HepG2 (cell line): ENCODE results near the gene ATP6V0A1. TPM values are rescaled to one million over a fixed set of nuclear protein-coding genes. Genes with fewer than 3 reads are reported as not detected.

Experiments
- AGO1 ChIP-seq: fragments of 200-400 bp; formaldehyde crosslinking; IDR thresholded peaks from 2 replicates; pipeline ENCODE4 v1.6.1; 2017; ENCODE audit warnings: mild to moderate bottlenecking, low read depth, low read length, moderate library complexity; ENCODE audit not compliant: poor library complexity, severe bottlenecking
- HNRNPLL ChIP-seq: fragments of 200-400 bp; formaldehyde crosslinking; IDR thresholded peaks from 2 replicates; pipeline ENCODE4 v1.6.1; 2017; ENCODE audit warnings: mild to moderate bottlenecking, low read depth, low read length; ENCODE audit not compliant: poor library complexity, severe bottlenecking
- MXD4 ChIP-seq: IDR thresholded peaks from 2 replicates; pipeline ENCODE4 v1.6.1; 2016; ENCODE audit warnings: mild to moderate bottlenecking, missing biosample characterization, missing genetic modification reagents
- MYNN ChIP-seq: sonication (generic); formaldehyde crosslinking; IDR thresholded peaks from 2 replicates; pipeline ENCODE4 v1.4.0; 2020; ENCODE audit warnings: mild to moderate bottlenecking, low read depth, missing genetic modification reagents
- NR2F1 ChIP-seq, 2 experiments: fragments of 450-650 bp in 1 of 2; formaldehyde crosslinking in 1 of 2; IDR thresholded peaks; 2 replicates each; pipeline versions ENCODE4 v1.5.0 to v1.6.1; 2016 to 2020; ENCODE audit warnings: mild to moderate bottlenecking in 1 of 2, missing compliant biosample characterization in 1 of 2, missing genetic modification reagents in 1 of 2, moderate library complexity in 1 of 2
- PPARG ChIP-seq: conservative IDR thresholded peaks from 2 replicates; pipeline ENCODE4 v1.6.1; 2016; ENCODE audit warnings: missing biosample characterization, missing genetic modification reagents
- RARA ChIP-seq: IDR thresholded peaks from 2 replicates; pipeline ENCODE4 v1.6.1; 2016; ENCODE audit warnings: missing genetic modification reagents, missing compliant biosample characterization
- SIN3A ChIP-seq: IDR thresholded peaks from 2 replicates; pipeline ENCODE4 v1.6.1; 2011; ENCODE audit warnings: low read depth, mild to moderate bottlenecking, control low read depth, low read length, borderline replicate concordance
- TCF12 ChIP-seq, 2 experiments: fragments of 450-650 bp in 1 of 2; sonication (generic) in 1 of 2; formaldehyde crosslinking in 1 of 2; IDR thresholded peaks; 2 replicates each; pipeline versions ENCODE4 v1.6.1 to v1.8.0; 2017 to 2022; ENCODE audit warnings: antibody characterized with exemption in 1 of 2, mild to moderate bottlenecking in 1 of 2, missing genetic modification reagents in 1 of 2, moderate library complexity in 1 of 2
- ZC3H4 ChIP-seq: sonication (generic); formaldehyde crosslinking; IDR thresholded peaks from 2 replicates; pipeline ENCODE4 v1.4.0; 2020; ENCODE audit warnings: missing genetic modification reagents, borderline replicate concordance
- ZNF496 ChIP-seq: sonication (generic); formaldehyde crosslinking; IDR thresholded peaks from 2 replicates; pipeline ENCODE4 v1.8.1; 2023; ENCODE audit warnings: mild to moderate bottlenecking, moderate library complexity, missing genetic modification reagents; ENCODE audit not compliant: insufficient replicate concordance
- polyA plus RNA-seq, 8 experiments: library from polyadenylated mRNA; depleted of rRNA in 3 of 8; stranded (reverse) in 7 of 8; unstranded in 1 of 8; fragments of >200 nt; fragmentation: Illumina TruSeq in 4 of 8; extraction: Trizol in 4 of 8; gene quantifications; 2 replicates each; pipeline versions ENCODE4 v1.2.1 to v1.2.3, GENCODE V29; 2011 to 2016; ENCODE audit warnings: low read depth in 4 of 8, missing spikeins in 1 of 8, mixed read lengths in 1 of 8; ENCODE audit not compliant: insufficient read depth in 1 of 8
- total RNA-seq, 5 experiments: library from RNA; depleted of rRNA; stranded (reverse); fragments of >200 nt; fragmentation: Illumina TruSeq; extraction: Trizol; gene quantifications; 2 replicates each; pipeline ENCODE4 v1.2.3, GENCODE V29; 2016; ENCODE audit warnings: low read depth in 1 of 5
- TF ChIP-seq, protein P1 (sequence below): sonication (generic); formaldehyde crosslinking; IDR thresholded peaks from 2 replicates; pipeline ENCODE4 v1.4.0; 2020; ENCODE audit warnings: missing genetic modification reagents
- TF ChIP-seq, protein P2 (sequence below): sonication (generic); formaldehyde crosslinking; IDR thresholded peaks from 2 replicates; pipeline ENCODE4 v1.5.1; 2020; ENCODE audit warnings: mild to moderate bottlenecking, missing genetic modification reagents, borderline replicate concordance
- TF ChIP-seq, protein P3 (sequence below): sonication (generic); formaldehyde crosslinking; IDR thresholded peaks from 2 replicates; pipeline ENCODE4 v1.8.1; 2023; ENCODE audit warnings: missing genetic modification reagents, mild to moderate bottlenecking, borderline replicate concordance
- TF ChIP-seq, protein P4 (sequence below): sonication (generic); formaldehyde crosslinking; IDR thresholded peaks from 2 replicates; pipeline ENCODE4 v1.5.0; 2020; ENCODE audit warnings: missing genetic modification reagents, mild to moderate bottlenecking, borderline replicate concordance
- TF ChIP-seq, protein P5 (sequence below): sonication (generic); formaldehyde crosslinking; IDR thresholded peaks from 2 replicates; pipeline ENCODE4 v1.8.1; 2022; ENCODE audit warnings: mild to moderate bottlenecking, missing genetic modification reagents
- TF ChIP-seq, protein P6 (sequence below): sonication (generic); formaldehyde crosslinking; IDR thresholded peaks from 2 replicates; pipeline ENCODE4 v1.5.1; 2020; ENCODE audit warnings: missing genetic modification reagents, mild to moderate bottlenecking, borderline replicate concordance

ATP6V0A1 gene
- total and polyA plus RNA-seq, 2 of the 13 experiments (the other 11 are each of a cell fraction or from before 2014, with no cell fraction given), result 27.9 to 54.1 TPM

DNA sequence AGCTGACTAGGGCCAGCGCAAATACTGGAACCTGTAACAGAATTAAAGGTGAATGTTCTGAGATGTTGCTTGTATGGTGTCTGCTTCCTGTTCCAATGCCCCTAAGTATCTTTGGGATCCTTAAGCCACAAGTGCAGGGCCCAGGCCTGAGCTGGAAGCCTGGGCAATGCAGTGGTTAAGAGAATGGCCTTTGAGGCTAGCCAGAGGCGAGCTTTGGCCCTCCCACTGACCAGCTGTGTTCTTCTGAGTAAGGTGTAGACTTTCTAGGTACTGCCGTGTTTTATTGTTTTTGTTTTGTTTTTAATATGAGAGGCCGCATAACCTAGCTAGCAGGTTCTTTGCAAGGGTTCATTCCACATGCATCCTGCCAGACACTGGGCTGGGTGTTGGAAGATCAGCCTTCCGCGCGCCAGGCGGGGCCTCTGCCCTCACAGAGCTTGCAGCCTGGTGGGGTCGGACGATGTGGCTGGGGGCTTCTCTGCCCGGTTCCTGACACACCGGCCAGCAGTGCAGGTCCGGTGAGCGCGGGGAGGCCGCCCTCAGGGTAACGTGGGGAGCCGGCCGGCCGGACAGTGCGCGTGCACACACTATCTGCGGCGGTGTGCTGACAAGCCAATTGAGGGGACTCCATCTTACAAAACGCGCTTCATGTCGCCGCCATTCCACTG, 107.7 kb downstream of the ATP6V0A1 start (continued):
- TF ChIP-seq, protein P1, sequence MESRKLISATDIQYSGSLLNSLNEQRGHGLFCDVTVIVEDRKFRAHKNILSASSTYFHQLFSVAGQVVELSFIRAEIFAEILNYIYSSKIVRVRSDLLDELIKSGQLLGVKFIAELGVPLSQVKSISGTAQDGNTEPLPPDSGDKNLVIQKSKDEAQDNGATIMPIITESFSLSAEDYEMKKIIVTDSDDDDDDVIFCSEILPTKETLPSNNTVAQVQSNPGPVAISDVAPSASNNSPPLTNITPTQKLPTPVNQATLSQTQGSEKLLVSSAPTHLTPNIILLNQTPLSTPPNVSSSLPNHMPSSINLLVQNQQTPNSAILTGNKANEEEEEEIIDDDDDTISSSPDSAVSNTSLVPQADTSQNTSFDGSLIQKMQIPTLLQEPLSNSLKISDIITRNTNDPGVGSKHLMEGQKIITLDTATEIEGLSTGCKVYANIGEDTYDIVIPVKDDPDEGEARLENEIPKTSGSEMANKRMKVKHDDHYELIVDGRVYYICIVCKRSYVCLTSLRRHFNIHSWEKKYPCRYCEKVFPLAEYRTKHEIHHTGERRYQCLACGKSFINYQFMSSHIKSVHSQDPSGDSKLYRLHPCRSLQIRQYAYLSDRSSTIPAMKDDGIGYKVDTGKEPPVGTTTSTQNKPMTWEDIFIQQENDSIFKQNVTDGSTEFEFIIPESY, result peak; percentile 90
- TF ChIP-seq AGO1 (no peak), RARA (CRISPR knock-in tag) (no peak), PPARG (CRISPR knock-in tag) (no peak), HNRNPLL (peak; percentile 1), NR2F1 (CRISPR knock-in tag; IDR thresholded peaks at IDR 0.05) (no peak), ZC3H4 (CRISPR knock-in tag) (peak; percentile 44; the same call in 1 of the 2 replicates), MYNN (CRISPR knock-in tag) (no peak), TCF12 (IDR thresholded peaks at IDR 0.05) (no peak), TCF12 (CRISPR knock-in tag; IDR thresholded peaks at IDR 0.05) (0 out of 2 replicates have a peak, but pooled peaks have one; percentile 3), SIN3A (no peak), ZNF496 (CRISPR knock-in tag) (no peak), MXD4 (CRISPR knock-in tag) (no peak)
- TF ChIP-seq, protein P2, sequence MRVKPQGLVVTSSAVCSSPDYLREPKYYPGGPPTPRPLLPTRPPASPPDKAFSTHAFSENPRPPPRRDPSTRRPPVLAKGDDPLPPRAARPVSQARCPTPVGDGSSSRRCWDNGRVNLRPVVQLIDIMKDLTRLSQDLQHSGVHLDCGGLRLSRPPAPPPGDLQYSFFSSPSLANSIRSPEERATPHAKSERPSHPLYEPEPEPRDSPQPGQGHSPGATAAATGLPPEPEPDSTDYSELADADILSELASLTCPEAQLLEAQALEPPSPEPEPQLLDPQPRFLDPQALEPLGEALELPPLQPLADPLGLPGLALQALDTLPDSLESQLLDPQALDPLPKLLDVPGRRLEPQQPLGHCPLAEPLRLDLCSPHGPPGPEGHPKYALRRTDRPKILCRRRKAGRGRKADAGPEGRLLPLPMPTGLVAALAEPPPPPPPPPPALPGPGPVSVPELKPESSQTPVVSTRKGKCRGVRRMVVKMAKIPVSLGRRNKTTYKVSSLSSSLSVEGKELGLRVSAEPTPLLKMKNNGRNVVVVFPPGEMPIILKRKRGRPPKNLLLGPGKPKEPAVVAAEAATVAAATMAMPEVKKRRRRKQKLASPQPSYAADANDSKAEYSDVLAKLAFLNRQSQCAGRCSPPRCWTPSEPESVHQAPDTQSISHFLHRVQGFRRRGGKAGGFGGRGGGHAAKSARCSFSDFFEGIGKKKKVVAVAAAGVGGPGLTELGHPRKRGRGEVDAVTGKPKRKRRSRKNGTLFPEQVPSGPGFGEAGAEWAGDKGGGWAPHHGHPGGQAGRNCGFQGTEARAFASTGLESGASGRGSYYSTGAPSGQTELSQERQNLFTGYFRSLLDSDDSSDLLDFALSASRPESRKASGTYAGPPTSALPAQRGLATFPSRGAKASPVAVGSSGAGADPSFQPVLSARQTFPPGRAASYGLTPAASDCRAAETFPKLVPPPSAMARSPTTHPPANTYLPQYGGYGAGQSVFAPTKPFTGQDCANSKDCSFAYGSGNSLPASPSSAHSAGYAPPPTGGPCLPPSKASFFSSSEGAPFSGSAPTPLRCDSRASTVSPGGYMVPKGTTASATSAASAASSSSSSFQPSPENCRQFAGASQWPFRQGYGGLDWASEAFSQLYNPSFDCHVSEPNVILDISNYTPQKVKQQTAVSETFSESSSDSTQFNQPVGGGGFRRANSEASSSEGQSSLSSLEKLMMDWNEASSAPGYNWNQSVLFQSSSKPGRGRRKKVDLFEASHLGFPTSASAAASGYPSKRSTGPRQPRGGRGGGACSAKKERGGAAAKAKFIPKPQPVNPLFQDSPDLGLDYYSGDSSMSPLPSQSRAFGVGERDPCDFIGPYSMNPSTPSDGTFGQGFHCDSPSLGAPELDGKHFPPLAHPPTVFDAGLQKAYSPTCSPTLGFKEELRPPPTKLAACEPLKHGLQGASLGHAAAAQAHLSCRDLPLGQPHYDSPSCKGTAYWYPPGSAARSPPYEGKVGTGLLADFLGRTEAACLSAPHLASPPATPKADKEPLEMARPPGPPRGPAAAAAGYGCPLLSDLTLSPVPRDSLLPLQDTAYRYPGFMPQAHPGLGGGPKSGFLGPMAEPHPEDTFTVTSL (CRISPR knock-in tag), result 0 out of 2 replicates have a peak, but pooled peaks have one; percentile 36
- TF ChIP-seq, protein P3, sequence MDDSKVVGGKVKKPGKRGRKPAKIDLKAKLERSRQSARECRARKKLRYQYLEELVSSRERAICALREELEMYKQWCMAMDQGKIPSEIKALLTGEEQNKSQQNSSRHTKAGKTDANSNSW (CRISPR knock-in tag), result no peak
- TF ChIP-seq, protein P4, sequence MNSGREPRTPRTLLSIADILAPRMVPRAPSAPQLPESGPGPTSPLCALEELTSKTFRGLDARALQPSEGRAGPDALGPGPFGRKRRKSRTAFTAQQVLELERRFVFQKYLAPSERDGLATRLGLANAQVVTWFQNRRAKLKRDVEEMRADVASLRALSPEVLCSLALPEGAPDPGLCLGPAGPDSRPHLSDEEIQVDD, result no peak
- TF ChIP-seq, protein P5, sequence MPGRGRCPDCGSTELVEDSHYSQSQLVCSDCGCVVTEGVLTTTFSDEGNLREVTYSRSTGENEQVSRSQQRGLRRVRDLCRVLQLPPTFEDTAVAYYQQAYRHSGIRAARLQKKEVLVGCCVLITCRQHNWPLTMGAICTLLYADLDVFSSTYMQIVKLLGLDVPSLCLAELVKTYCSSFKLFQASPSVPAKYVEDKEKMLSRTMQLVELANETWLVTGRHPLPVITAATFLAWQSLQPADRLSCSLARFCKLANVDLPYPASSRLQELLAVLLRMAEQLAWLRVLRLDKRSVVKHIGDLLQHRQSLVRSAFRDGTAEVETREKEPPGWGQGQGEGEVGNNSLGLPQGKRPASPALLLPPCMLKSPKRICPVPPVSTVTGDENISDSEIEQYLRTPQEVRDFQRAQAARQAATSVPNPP (CRISPR knock-in tag), result no peak
- TF ChIP-seq, protein P6, sequence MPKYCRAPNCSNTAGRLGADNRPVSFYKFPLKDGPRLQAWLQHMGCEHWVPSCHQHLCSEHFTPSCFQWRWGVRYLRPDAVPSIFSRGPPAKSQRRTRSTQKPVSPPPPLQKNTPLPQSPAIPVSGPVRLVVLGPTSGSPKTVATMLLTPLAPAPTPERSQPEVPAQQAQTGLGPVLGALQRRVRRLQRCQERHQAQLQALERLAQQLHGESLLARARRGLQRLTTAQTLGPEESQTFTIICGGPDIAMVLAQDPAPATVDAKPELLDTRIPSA (CRISPR knock-in tag), result 0 out of 2 replicates have a peak, but pooled peaks have one; percentile 52
